Chondrocyte (in vitro differentiated cells): ENCODE results near the gene WDR72. TPM values are rescaled to one million over a fixed set of nuclear protein-coding genes. Genes with fewer than 3 reads are reported as not detected.

Source experiments
- DNase-seq: peaks from one replicate; pipeline ENCODE4 v3.0.0; 2021; ENCODE audit warnings: mixed read lengths, low spot score
- H3K27ac Mint-ChIP-seq: one replicate; pipeline ENCODE4 v1.8.0; 2021; ENCODE audit warnings: mild to moderate bottlenecking, moderate library complexity, mixed read lengths; ENCODE audit not compliant: unreplicated experiment
- H3K27me3 Mint-ChIP-seq: 2 replicates; pipeline ENCODE4 v1.8.0; 2021; ENCODE audit warnings: low read depth, mixed read lengths
- H3K36me3 Mint-ChIP-seq: 2 replicates; pipeline ENCODE4 v1.8.0; 2021; ENCODE audit warnings: low read depth, mixed read lengths
- H3K4me1 Mint-ChIP-seq: 2 replicates; pipeline ENCODE4 v1.8.0; 2021; ENCODE audit warnings: low read depth, mild to moderate bottlenecking, mixed read lengths
- H3K4me3 Mint-ChIP-seq: one replicate; pipeline ENCODE4 v1.8.0; 2021; ENCODE audit warnings: mild to moderate bottlenecking, moderate library complexity, mixed read lengths; ENCODE audit not compliant: unreplicated experiment
- H3K9me3 Mint-ChIP-seq: 2 replicates; pipeline ENCODE4 v1.8.0; 2021; ENCODE audit warnings: low read depth, mixed read lengths
- CTCF ChIP-seq: fragments of 200-600 bp; sonication (generic); IDR thresholded peaks from 2 replicates; pipeline ENCODE4 v1.5.0; 2021; ENCODE audit warnings: antibody characterized with exemption, mild to moderate bottlenecking, moderate library complexity
- total RNA-seq: library from RNA; stranded (reverse); gene quantifications from 3 replicates; pipeline ENCODE4 v1.2.1, GENCODE V29; 2021

The WDR72 gene
- total RNA-seq, 1 donor from 2014 or later = not detected

DNA sequence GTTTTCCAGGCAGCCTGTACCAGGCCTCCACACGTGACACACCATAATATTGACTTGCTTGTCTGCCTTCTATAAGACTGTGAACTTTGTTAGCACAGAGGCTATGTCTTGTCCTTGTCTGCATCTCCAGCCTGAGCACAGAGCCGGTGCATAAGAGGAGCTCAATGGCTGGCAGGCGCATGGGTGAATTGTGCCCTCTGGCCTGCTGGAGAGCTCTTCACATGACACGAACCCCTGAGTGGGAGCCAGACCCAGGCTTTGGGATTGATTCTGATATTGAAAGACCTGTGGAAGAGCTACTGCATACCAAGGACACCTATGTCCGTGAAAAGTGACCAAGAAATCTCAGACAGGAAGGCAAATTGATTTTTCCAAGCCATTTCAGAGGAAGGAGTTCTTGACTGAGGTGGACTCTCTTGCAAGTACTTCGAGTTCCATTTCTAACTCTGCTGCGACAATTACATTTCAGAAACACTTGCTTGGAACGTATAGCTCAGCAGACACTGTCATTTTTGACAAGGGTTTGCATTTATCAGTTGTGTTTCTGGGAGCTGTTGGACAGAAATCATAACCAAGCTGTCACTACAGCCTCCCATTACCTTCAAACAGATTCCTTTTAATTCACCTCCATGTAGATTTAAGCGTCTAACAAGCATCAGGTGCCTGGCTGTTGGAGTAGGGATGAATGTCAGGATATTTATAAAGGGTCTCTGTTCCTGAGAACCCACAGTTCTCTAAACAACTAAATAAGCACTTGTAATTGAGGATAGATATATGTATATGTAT is 281.3 kb downstream of the WDR72 start:
- DNase-seq = no peak
- Mint-ChIP-seq H3K36me3 (no peaks in the 10 kb centered on the region), H3K9me3 (no peaks in the 10 kb centered on the region), H3K27me3 (peaks cover 2% of the 10 kb centered on the region), H3K4me3 (no peak overlapping the region), H3K4me1 (no peaks in the 10 kb centered on the region), H3K27ac (no peak overlapping the region)
- no peak for TF ChIP-seq CTCF

GRCh38 chr15:53473886-53474285 is 285.6 kb downstream of the WDR72 start:
- H3K27me3 Mint-ChIP-seq = no peaks in the 10 kb centered on the region
- no peak overlapping the region for H3K27ac Mint-ChIP-seq
- no peak for DNase-seq
- no peak overlapping the region for H3K4me3 Mint-ChIP-seq
- H3K9me3 Mint-ChIP-seq = peaks cover 3% of the 10 kb centered on the region
- H3K36me3 Mint-ChIP-seq = no peaks in the 10 kb centered on the region
- no peak for TF ChIP-seq CTCF
- no peaks in the 10 kb centered on the region for H3K4me1 Mint-ChIP-seq

GRCh38 chr15:53473435-53473834 is 286.0 kb downstream of the WDR72 start:
- H3K27ac Mint-ChIP-seq = no peak overlapping the region
- H3K27me3 Mint-ChIP-seq = no peaks in the 10 kb centered on the region
- TF ChIP-seq CTCF = no peak
- H3K4me3 Mint-ChIP-seq = no peak overlapping the region
- no peaks in the 10 kb centered on the region for H3K4me1 Mint-ChIP-seq
- H3K36me3 Mint-ChIP-seq = no peaks in the 10 kb centered on the region
- H3K9me3 Mint-ChIP-seq = peaks cover 3% of the 10 kb centered on the region
- no peak for DNase-seq

DNA sequence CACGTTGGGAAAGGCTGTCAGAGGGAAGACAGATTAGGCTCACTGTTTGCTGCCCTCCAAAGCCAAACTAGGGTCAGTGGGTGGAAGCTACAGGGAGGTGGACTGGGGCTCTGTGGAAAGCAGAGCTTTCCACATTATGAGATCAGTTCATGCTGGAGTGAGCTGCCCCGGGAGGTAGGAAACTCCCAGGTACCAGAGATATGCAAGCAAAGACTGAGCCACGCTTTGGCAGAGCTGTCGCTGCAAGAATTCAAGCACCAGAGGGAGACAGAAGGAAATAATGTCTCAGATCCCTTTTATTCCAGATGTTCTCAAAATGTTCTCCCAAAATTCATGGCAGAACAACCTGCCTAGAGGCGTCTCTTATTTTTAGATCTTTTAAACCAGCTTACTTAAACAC is 286.6 kb downstream of the WDR72 start:
- Mint-ChIP-seq H3K4me1 (no peaks in the 10 kb centered on the region), H3K4me3 (no peak overlapping the region), H3K36me3 (no peaks in the 10 kb centered on the region), H3K27me3 (no peaks in the 10 kb centered on the region), H3K27ac (no peak overlapping the region), H3K9me3 (peaks cover 6% of the 10 kb centered on the region)
- no peak for TF ChIP-seq CTCF
- no peak for DNase-seq

DNA sequence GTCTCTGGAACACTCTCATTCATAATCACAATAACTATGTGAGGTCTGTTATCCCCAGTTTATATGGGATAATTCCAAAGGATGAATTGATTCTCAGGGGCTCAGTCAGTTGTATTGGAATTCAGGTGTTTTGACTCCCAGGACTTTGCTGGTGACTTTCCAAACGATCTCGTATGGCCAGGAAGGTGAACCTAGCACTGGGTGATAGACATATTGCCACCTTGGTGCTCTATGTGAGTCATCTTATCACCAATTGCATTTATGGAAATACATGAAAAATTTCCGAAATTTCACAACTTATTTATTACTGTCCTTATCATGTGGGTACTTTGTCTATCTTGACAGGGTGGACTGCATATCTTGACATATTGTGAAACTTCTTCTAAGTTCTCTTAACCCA is 287.3 kb downstream of the WDR72 start:
- H3K4me1 Mint-ChIP-seq = no peaks in the 10 kb centered on the region
- no peak for DNase-seq
- H3K36me3 Mint-ChIP-seq = no peaks in the 10 kb centered on the region
- H3K27me3 Mint-ChIP-seq = no peaks in the 10 kb centered on the region
- no peak overlapping the region for H3K4me3 Mint-ChIP-seq
- no peak overlapping the region for H3K27ac Mint-ChIP-seq
- no peak for TF ChIP-seq CTCF
- peaks cover 6% of the 10 kb centered on the region for H3K9me3 Mint-ChIP-seq
